DND-41 (cell line): Measurements from ENCODE around the gene KRT72.

ENCODE experiments used
- EZH2 ChIP-seq: IDR thresholded peaks from 3 replicates; pipeline ENCODE4 v1.6.1; 2012; ENCODE audit warnings: borderline replicate concordance, low read depth, mild to moderate bottlenecking, moderate library complexity, low read length, inconsistent platforms; ENCODE audit not compliant: severe bottlenecking
- TF ChIP-seq, protein P1 (sequence below): IDR thresholded peaks from 2 replicates; pipeline ENCODE4 v1.5.1; 2012; ENCODE audit warnings: borderline replicate concordance, low read length, moderate library complexity, mild to moderate bottlenecking; ENCODE audit not compliant: poor library complexity, severe bottlenecking; ENCODE audit errors: extremely low read depth

DNA sequence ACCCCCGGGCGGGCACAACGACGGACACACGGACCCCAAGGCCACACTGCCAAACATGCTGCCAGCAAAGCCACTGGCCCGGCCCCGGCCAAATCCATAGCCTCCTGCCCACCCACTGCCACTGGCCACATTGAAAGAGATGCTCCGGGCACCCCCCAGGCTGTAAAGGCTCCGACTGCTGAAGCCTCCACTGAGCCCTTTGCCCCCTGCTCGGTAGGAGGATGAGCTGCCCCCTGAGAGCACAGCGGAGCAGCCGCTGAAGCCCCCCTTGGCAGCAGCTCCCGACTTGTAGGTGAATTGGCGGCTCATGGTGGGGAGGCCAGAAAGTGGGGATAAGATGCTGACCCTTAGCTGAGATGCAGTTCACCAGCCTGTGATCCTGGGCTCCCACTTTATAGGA lies 17.0 kb upstream of the KRT72 start, which contains the start of gene KRT73:
- no peak for TF ChIP-seq EZH2
- TF ChIP-seq, protein P1, sequence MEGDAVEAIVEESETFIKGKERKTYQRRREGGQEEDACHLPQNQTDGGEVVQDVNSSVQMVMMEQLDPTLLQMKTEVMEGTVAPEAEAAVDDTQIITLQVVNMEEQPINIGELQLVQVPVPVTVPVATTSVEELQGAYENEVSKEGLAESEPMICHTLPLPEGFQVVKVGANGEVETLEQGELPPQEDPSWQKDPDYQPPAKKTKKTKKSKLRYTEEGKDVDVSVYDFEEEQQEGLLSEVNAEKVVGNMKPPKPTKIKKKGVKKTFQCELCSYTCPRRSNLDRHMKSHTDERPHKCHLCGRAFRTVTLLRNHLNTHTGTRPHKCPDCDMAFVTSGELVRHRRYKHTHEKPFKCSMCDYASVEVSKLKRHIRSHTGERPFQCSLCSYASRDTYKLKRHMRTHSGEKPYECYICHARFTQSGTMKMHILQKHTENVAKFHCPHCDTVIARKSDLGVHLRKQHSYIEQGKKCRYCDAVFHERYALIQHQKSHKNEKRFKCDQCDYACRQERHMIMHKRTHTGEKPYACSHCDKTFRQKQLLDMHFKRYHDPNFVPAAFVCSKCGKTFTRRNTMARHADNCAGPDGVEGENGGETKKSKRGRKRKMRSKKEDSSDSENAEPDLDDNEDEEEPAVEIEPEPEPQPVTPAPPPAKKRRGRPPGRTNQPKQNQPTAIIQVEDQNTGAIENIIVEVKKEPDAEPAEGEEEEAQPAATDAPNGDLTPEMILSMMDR = no peak
